Endothelial cell of umbilical vein (primary cell): ENCODE data around the gene PTPN6. TPM values are rescaled to one million over a fixed set of nuclear protein-coding genes. Genes with fewer than 3 reads are reported as not detected.

Experiments
- BruUV-seq: library from RNA; stranded (reverse); fragments of 400-500 nt; replicated peaks from 2 replicates; lab custom pipeline; 2021; lab: Mats Ljungman, UMichigan
- CTCF ChIA-PET: fragments of 300-600, 350-600 bp; sonication (Branson Sonifier 250); formaldehyde crosslinking; loops from one replicate; lab custom pipeline; 2021; ENCODE audit warnings: antibody characterized with exemption, inconsistent platforms; lab: Charles Lee
- POLR2A ChIA-PET: fragments of 300-600, 350-600 bp; sonication (Branson Sonifier 250); formaldehyde crosslinking; loops from one replicate; lab custom pipeline; 2021; ENCODE audit warnings: antibody characterized with exemption, inconsistent platforms; lab: Charles Lee
- DNase-seq: peaks from one replicate; pipeline ENCODE4 v3.0.0-alpha.2; 2011; ENCODE audit warnings: low read depth, low spot score
- FAIRE-seq: peaks from 2 replicates; lab custom pipeline; 2011; peaks lifted over from hg19 to GRCh38; lab: Jason Lieb, UNC
- H2AFZ ChIP-seq: 2 replicates; pipeline ENCODE4 v1.6.0; 2012; ENCODE audit warnings: low read depth, low read length, control low read depth, inconsistent platforms
- H3K27ac ChIP-seq: 2 replicates; pipeline ENCODE4 v1.5.1; 2011; ENCODE audit warnings: low read depth, mild to moderate bottlenecking, control low read depth, low read length, moderate library complexity; ENCODE audit not compliant: insufficient read depth
- H3K27me3 ChIP-seq, 2 experiments: 2 replicates each; pipeline versions ENCODE4 v1.6.0 to v1.6.1; 2011; ENCODE audit warnings: low read length in 2 of 2, mixed read lengths in 1 of 2; ENCODE audit not compliant: control insufficient read depth in 2 of 2, insufficient read depth in 2 of 2
- H3K36me3 ChIP-seq, 2 experiments: 2 replicates in 1 of 2; 3 replicates in 1 of 2; pipeline ENCODE4 v1.5.1; 2011; ENCODE audit warnings: low read length in 2 of 2, mild to moderate bottlenecking in 1 of 2, moderate library complexity in 1 of 2; ENCODE audit not compliant: control insufficient read depth in 2 of 2, insufficient read depth in 2 of 2; ENCODE audit errors: extremely low read depth in 1 of 2
- H3K4me1 ChIP-seq: 3 replicates; pipeline ENCODE4 v1.5.1; 2011; ENCODE audit warnings: mild to moderate bottlenecking, low read length; ENCODE audit not compliant: control insufficient read depth, insufficient read depth; ENCODE audit errors: extremely low read depth
- H3K4me2 ChIP-seq: 2 replicates; pipeline ENCODE4 v1.6.1; 2011; ENCODE audit warnings: low read length, control low read depth, mixed read lengths; ENCODE audit not compliant: insufficient read depth
- H3K4me3 ChIP-seq, 3 experiments: fragments of 200-600 bp in 1 of 3; sonication (generic), shearing (Covaris generic) in 1 of 3; replicated peaks in 1 of 3; 2 replicates each; pipeline ENCODE4 v1.5.1; 2011 to 2016; ENCODE audit warnings: control low read depth in 3 of 3, low read length in 3 of 3, mild to moderate bottlenecking in 2 of 3, inconsistent platforms in 1 of 3, low read depth in 1 of 3, moderate library complexity in 1 of 3; ENCODE audit not compliant: insufficient read depth in 1 of 3
- H3K79me2 ChIP-seq: 2 replicates; pipeline ENCODE4 v1.6.0; 2012; ENCODE audit warnings: low read length, inconsistent platforms; ENCODE audit not compliant: control insufficient read depth, insufficient read depth
- H3K9ac ChIP-seq: replicated peaks from 2 replicates; pipeline ENCODE3; 2011; ENCODE audit warnings: low read length, control low read depth; ENCODE audit not compliant: insufficient read depth; ENCODE audit errors: extremely low read depth
- H3K9me1 ChIP-seq: replicated peaks from 3 replicates; pipeline ENCODE4 v1.6.0; 2011; ENCODE audit warnings: mild to moderate bottlenecking, low read length; ENCODE audit not compliant: control insufficient read depth, insufficient read depth; ENCODE audit errors: extremely low read depth
- H3K9me3 ChIP-seq: replicated peaks from 2 replicates; pipeline ENCODE4 v1.5.1; 2012; ENCODE audit warnings: low read length, inconsistent platforms; ENCODE audit not compliant: control insufficient read depth, insufficient read depth
- H4K20me1 ChIP-seq: replicated peaks from 2 replicates; pipeline ENCODE3; 2011; ENCODE audit warnings: mild to moderate bottlenecking, low read length; ENCODE audit not compliant: control insufficient read depth, insufficient read depth; ENCODE audit errors: extremely low read depth
- EZH2 ChIP-seq: IDR thresholded peaks from 2 replicates; pipeline ENCODE4 v1.6.1; 2012; ENCODE audit warnings: borderline replicate concordance, low read depth, mild to moderate bottlenecking, moderate library complexity, low read length, inconsistent platforms; ENCODE audit not compliant: severe bottlenecking
- JUN ChIP-seq: IDR thresholded peaks from 2 replicates; pipeline ENCODE4 v1.6.1; 2011; ENCODE audit warnings: borderline replicate concordance, low read depth; ENCODE audit not compliant: insufficient read length, insufficient read depth
- MAX ChIP-seq: IDR thresholded peaks from 2 replicates; pipeline ENCODE4 v1.6.1; 2011; ENCODE audit not compliant: insufficient read depth, insufficient read length
- MYC ChIP-seq: IDR thresholded peaks from one replicate; pipeline ENCODE4 v1.6.1; 2011; ENCODE audit warnings: mild to moderate bottlenecking, low read depth, low read length
- dilution Hi-C: fragments of 300-500 bp; cut with MboI; formaldehyde crosslinking; loops from one replicate; pipeline ENCODE4 v1.15.0; 2019; ENCODE audit warnings: low sequenced_read_pairs; ENCODE audit not compliant: extremely low pct_ligation_motif_present
- intact Hi-C: fragments of 100-400 bp; cut with micrococcal nuclease; formaldehyde crosslinking; loops from one replicate; pipeline ENCODE4 v1.10.0; 2022
- polyA plus RNA-seq, 4 experiments: library from polyadenylated mRNA; depleted of rRNA in 3 of 4; stranded (reverse) in 3 of 4; unstranded in 1 of 4; fragments of >200 nt; gene quantifications; 2 replicates each; pipeline versions ENCODE4 v1.2.1 to v1.2.3, GENCODE V29; 2011 to 2012; ENCODE audit warnings: missing spikeins in 1 of 4
- total RNA-seq: library from RNA; stranded (reverse); gene quantifications from 2 replicates; pipeline ENCODE4 v1.2.3, GENCODE V29; 2021

Gene PTPN6
- total and polyA plus RNA-seq, 2 donors (not counting 3 experiments of a cell fraction or from before 2014, with no cell fraction given) = 0.25 to 1.6 TPM

- ChIA-PET POLR2A (interaction anchor here (0.5 kb wide), 1 partner anchor 976 kb away, joined by 3 read pairs; no protein-coding TSS in a partner anchor), CTCF (interaction anchor here (1.6 to 3.2 kb wide), 3 partner anchors 16 to 91 kb away, joined by 4 to 34 read pairs (median 13); partner anchors contain the start of genes C12orf57 and RNU7-1)
- Histone ChIP-seq H3K27ac (no peak overlapping the region), H3K4me1 (peaks cover 18% of the 10 kb centered on the region), H3K4me2 (no peak overlapping the region), H4K20me1 (no peaks in the 10 kb centered on the region), H3K36me3 (peaks cover 0 to 2% of the 10 kb centered on the region in 2 experiments), H3K9ac (no peak overlapping the region), H3K79me2 (no peaks in the 10 kb centered on the region), H3K27me3 (no peaks in the 10 kb centered on the region), H3K9me3 (no peaks in the 10 kb centered on the region), H3K9me1 (no peaks in the 10 kb centered on the region), H2AFZ (no peak overlapping the region), H3K4me3 (no peak overlapping the region)
- DNase-seq (no peak), FAIRE-seq (no peak)
- dilution Hi-C loops = no loop called here
- no TSS peak for BruUV-seq
- TF ChIP-seq JUN = no peak
- TF ChIP-seq MYC = no peak
- no peak for TF ChIP-seq EZH2
- no peak for TF ChIP-seq MAX
- intact Hi-C loops = no loop called here
Measured at GRCh38 chr12:6959805-6960592, 8.8 kb downstream of the PTPN6 start.
